HS-27A (cell line): ENCODE data around the gene METTL21A.

Experiments
- DNase-seq: peaks from one replicate; pipeline ENCODE4 v3.0.0-alpha.2; 2012; ENCODE audit warnings: low read depth, missing footprints

The METTL21A gene

GRCh38 chr2:207621501-207622039, 3.6 kb downstream of the METTL21A start:
- no peak for DNase-seq

GRCh38 chr2:207619764-207620203, 5.4 kb downstream of the METTL21A start:
- DNase-seq: no peak

- DNase-seq: peak; percentile 31
These were observed 8.1 kb downstream of the METTL21A start for GRCh38 chr2:207617011-207617671.

GRCh38 chr2:207616185-207616584, 9.0 kb downstream of the METTL21A start:
- no peak for DNase-seq

GRCh38 chr2:207614824-207615223, 10.4 kb downstream of the METTL21A start:
- no peak for DNase-seq

GRCh38 chr2:207612714-207613113, 12.5 kb downstream of the METTL21A start:
- DNase-seq: no peak

GRCh38 chr2:207606829-207607228, 18.4 kb downstream of the METTL21A start:
- no peak for DNase-seq

GRCh38 chr2:207606399-207606798, 18.8 kb downstream of the METTL21A start:
- no peak for DNase-seq

GRCh38 chr2:207603486-207603885, 21.7 kb downstream of the METTL21A start:
- DNase-seq: no peak

GRCh38 chr2:207601774-207602173, 23.4 kb downstream of the METTL21A start:
- no peak for DNase-seq

GRCh38 chr2:207600231-207600630, 25.0 kb downstream of the METTL21A start:
- no peak for DNase-seq

- no peak for DNase-seq
These were observed 25.6 kb downstream of the METTL21A start for GRCh38 chr2:207599636-207600035.

GRCh38 chr2:207594731-207595130, 30.5 kb downstream of the METTL21A start:
- no peak for DNase-seq

GRCh38 chr2:207594264-207594663, 30.9 kb downstream of the METTL21A start:
- DNase-seq: no peak

- DNase-seq: no peak
These were observed 31.9 kb downstream of the METTL21A start for GRCh38 chr2:207593277-207593676.

- DNase-seq: no peak
These were observed 36.1 kb downstream of the METTL21A start for GRCh38 chr2:207589143-207589542.

GRCh38 chr2:207587305-207587704, 37.9 kb downstream of the METTL21A start:
- no peak for DNase-seq

GRCh38 chr2:207584952-207585351, 40.2 kb downstream of the METTL21A start:
- DNase-seq: no peak

GRCh38 chr2:207571370-207571769, 53.8 kb downstream of the METTL21A start:
- DNase-seq: no peak

GRCh38 chr2:207567671-207568070, 57.5 kb downstream of the METTL21A start:
- DNase-seq: no peak

GRCh38 chr2:207565736-207566500, 59.3 kb downstream of the METTL21A start:
- no peak for DNase-seq
